Activated CD4-positive, alpha-beta T cell treated with anti-CD3 and anti-CD28 coated beads, Interleukin-2, amount 10 ng/mL, durations not matched to agents 24 days and 14 days (primary cell): ENCODE data around the gene NT5M. TPM values are rescaled to one million over a fixed set of nuclear protein-coding genes. Genes with fewer than 3 reads are reported as not detected.

ENCODE experiments used
- DNase-seq: peaks from one replicate; pipeline ENCODE4 v3.0.0; 2022
- H3K27ac Mint-ChIP-seq: one replicate; pipeline ENCODE4 v1.8.0; 2022; ENCODE audit warnings: mild to moderate bottlenecking, mixed read lengths
- H3K27me3 Mint-ChIP-seq: one replicate; pipeline ENCODE4 v1.8.0; 2022; ENCODE audit warnings: mixed read lengths
- H3K36me3 Mint-ChIP-seq: one replicate; pipeline ENCODE4 v1.8.0; 2022; ENCODE audit warnings: low read depth, mild to moderate bottlenecking, mixed read lengths
- H3K4me1 Mint-ChIP-seq: one replicate; pipeline ENCODE4 v1.8.0; 2021; ENCODE audit warnings: mixed read lengths
- H3K4me3 Mint-ChIP-seq: one replicate; pipeline ENCODE4 v1.8.0; 2022; ENCODE audit warnings: mild to moderate bottlenecking, moderate library complexity, mixed read lengths
- H3K9me3 Mint-ChIP-seq: one replicate; pipeline ENCODE4 v1.8.0; 2021; ENCODE audit warnings: mixed read lengths
- intact Hi-C: fragments of 100-400 bp; cut with micrococcal nuclease; formaldehyde crosslinking; loops from one replicate; pipeline ENCODE4 v1.15.1; 2023
- total RNA-seq: library from RNA; stranded (reverse); gene quantifications from 2 replicates; pipeline ENCODE4 v1.2.3, GENCODE V29; 2022

Gene NT5M
- total RNA-seq, 1 donor from 2014 or later = 7.1 TPM

GRCh38 chr17:17359271-17359670 is 56.1 kb downstream of the NT5M start:
- intact Hi-C loops = loop anchor here (5.0 kb wide), 1 partner anchor 208 kb away; no protein-coding TSS in a partner anchor
- H3K4me3 Mint-ChIP-seq = no peak overlapping the region
- no peaks in the 10 kb centered on the region for H3K4me1 Mint-ChIP-seq
- no peak overlapping the region for H3K27ac Mint-ChIP-seq
- peaks cover 27% of the 10 kb centered on the region for H3K27me3 Mint-ChIP-seq
- DNase-seq = no peak
- no peaks in the 10 kb centered on the region for H3K9me3 Mint-ChIP-seq
- no peaks in the 10 kb centered on the region for H3K36me3 Mint-ChIP-seq

- H3K4me1 Mint-ChIP-seq = no peaks in the 10 kb centered on the region
These were observed 57.0 kb downstream of the NT5M start for GRCh38 chr17:17360087-17360730.

GRCh38 chr17:17361543-17361866 is 58.3 kb downstream of the NT5M start:
- DNase-seq = no peak
- H3K4me1 Mint-ChIP-seq = no peaks in the 10 kb centered on the region
- no peak overlapping the region for H3K27ac Mint-ChIP-seq
- intact Hi-C loops = no loop called here
- peaks cover 29% of the 10 kb centered on the region for H3K27me3 Mint-ChIP-seq
- H3K4me3 Mint-ChIP-seq = no peak overlapping the region
- H3K36me3 Mint-ChIP-seq = no peaks in the 10 kb centered on the region
- no peaks in the 10 kb centered on the region for H3K9me3 Mint-ChIP-seq

More at GRCh38 chr17:17360087-17360730, 57.0 kb downstream of the NT5M start:
- no peak for DNase-seq
- intact Hi-C loops = no loop called here
- no peaks in the 10 kb centered on the region for H3K36me3 Mint-ChIP-seq
- H3K27ac Mint-ChIP-seq = no peak overlapping the region
- H3K4me3 Mint-ChIP-seq = no peak overlapping the region
- no peaks in the 10 kb centered on the region for H3K9me3 Mint-ChIP-seq
- H3K27me3 Mint-ChIP-seq = peaks cover 27% of the 10 kb centered on the region

GRCh38 chr17:17361867-17362539 is 58.8 kb downstream of the NT5M start:
- H3K27ac Mint-ChIP-seq = no peak overlapping the region
- no peak for DNase-seq
- H3K9me3 Mint-ChIP-seq = no peaks in the 10 kb centered on the region
- intact Hi-C loops = no loop called here
- H3K4me3 Mint-ChIP-seq = no peak overlapping the region
- no peaks in the 10 kb centered on the region for H3K4me1 Mint-ChIP-seq
- H3K27me3 Mint-ChIP-seq = peaks cover 29% of the 10 kb centered on the region
- H3K36me3 Mint-ChIP-seq = no peaks in the 10 kb centered on the region

- intact Hi-C loops = no loop called here
- no peaks in the 10 kb centered on the region for H3K9me3 Mint-ChIP-seq
- H3K4me3 Mint-ChIP-seq = no peak overlapping the region
- no peaks in the 10 kb centered on the region for H3K4me1 Mint-ChIP-seq
- no peak overlapping the region for H3K27ac Mint-ChIP-seq
- peaks cover 29% of the 10 kb centered on the region for H3K27me3 Mint-ChIP-seq
- DNase-seq = no peak
- no peaks in the 10 kb centered on the region for H3K36me3 Mint-ChIP-seq
These were observed 59.4 kb downstream of the NT5M start for GRCh38 chr17:17362540-17362930.

GRCh38 chr17:17363638-17364337 is 60.6 kb downstream of the NT5M start:
- Mint-ChIP-seq H3K27me3 (peaks cover 23% of the 10 kb centered on the region), H3K4me1 (no peaks in the 10 kb centered on the region), H3K4me3 (no peak overlapping the region), H3K9me3 (no peaks in the 10 kb centered on the region), H3K36me3 (no peaks in the 10 kb centered on the region), H3K27ac (no peak overlapping the region)
- DNase-seq = no peak
- intact Hi-C loops = no loop called here

- DNase-seq = no peak
- intact Hi-C loops = no loop called here
- Mint-ChIP-seq H3K27me3 (peaks cover 22% of the 10 kb centered on the region), H3K4me1 (no peaks in the 10 kb centered on the region), H3K27ac (no peak overlapping the region), H3K36me3 (no peaks in the 10 kb centered on the region), H3K9me3 (no peaks in the 10 kb centered on the region), H3K4me3 (no peak overlapping the region)
These were observed 61.1 kb downstream of the NT5M start for GRCh38 chr17:17364338-17364667.

- Mint-ChIP-seq H3K4me3 (no peak overlapping the region), H3K9me3 (no peaks in the 10 kb centered on the region), H3K36me3 (no peaks in the 10 kb centered on the region), H3K27ac (no peak overlapping the region), H3K4me1 (no peaks in the 10 kb centered on the region), H3K27me3 (peaks cover 12% of the 10 kb centered on the region)
- no peak for DNase-seq
- intact Hi-C loops = no loop called here
These were observed 62.4 kb downstream of the NT5M start for GRCh38 chr17:17365476-17366110.

GRCh38 chr17:17366235-17366634 is 63.1 kb downstream of the NT5M start:
- no peak overlapping the region for H3K27ac Mint-ChIP-seq
- peaks cover 8% of the 10 kb centered on the region for H3K27me3 Mint-ChIP-seq
- no peaks in the 10 kb centered on the region for H3K9me3 Mint-ChIP-seq
- H3K36me3 Mint-ChIP-seq = no peaks in the 10 kb centered on the region
- no peak for DNase-seq
- H3K4me1 Mint-ChIP-seq = no peaks in the 10 kb centered on the region
- intact Hi-C loops = no loop called here
- H3K4me3 Mint-ChIP-seq = no peak overlapping the region

GRCh38 chr17:17366941-17367875 is 64.0 kb downstream of the NT5M start:
- no peaks in the 10 kb centered on the region for H3K9me3 Mint-ChIP-seq
- intact Hi-C loops = no loop called here
- H3K27me3 Mint-ChIP-seq = peaks cover 8% of the 10 kb centered on the region
- H3K27ac Mint-ChIP-seq = no peak overlapping the region
- H3K36me3 Mint-ChIP-seq = no peaks in the 10 kb centered on the region
- no peak for DNase-seq
- no peak overlapping the region for H3K4me3 Mint-ChIP-seq
- no peaks in the 10 kb centered on the region for H3K4me1 Mint-ChIP-seq

- H3K4me3 Mint-ChIP-seq = no peak overlapping the region
- DNase-seq = no peak
- H3K4me1 Mint-ChIP-seq = no peaks in the 10 kb centered on the region
- H3K9me3 Mint-ChIP-seq = no peaks in the 10 kb centered on the region
- H3K27ac Mint-ChIP-seq = no peak overlapping the region
- intact Hi-C loops = no loop called here
- H3K27me3 Mint-ChIP-seq = peaks cover 8% of the 10 kb centered on the region
- H3K36me3 Mint-ChIP-seq = no peaks in the 10 kb centered on the region
These were observed 64.8 kb downstream of the NT5M start for GRCh38 chr17:17367931-17368330.

GRCh38 chr17:17370711-17371110 is 67.5 kb downstream of the NT5M start:
- intact Hi-C loops = no loop called here
- Mint-ChIP-seq H3K36me3 (no peaks in the 10 kb centered on the region), H3K27ac (no peak overlapping the region), H3K9me3 (no peaks in the 10 kb centered on the region), H3K4me1 (no peaks in the 10 kb centered on the region), H3K4me3 (no peak overlapping the region), H3K27me3 (peaks cover 4% of the 10 kb centered on the region)
- no peak for DNase-seq

- Mint-ChIP-seq H3K4me3 (no peak overlapping the region), H3K36me3 (no peaks in the 10 kb centered on the region), H3K27ac (no peak overlapping the region), H3K4me1 (no peaks in the 10 kb centered on the region), H3K27me3 (peaks cover 2% of the 10 kb centered on the region), H3K9me3 (no peaks in the 10 kb centered on the region)
- no peak for DNase-seq
- intact Hi-C loops = no loop called here
These were observed 69.8 kb downstream of the NT5M start for GRCh38 chr17:17372856-17373520.
